DOHH2 (cell line): Measurements from ENCODE around the gene MAG.

ENCODE experiments used
- H3F3A ChIP-seq: fragments of 200-600 bp; sonication (generic), shearing (Covaris generic); 2 replicates; pipeline ENCODE4 v1.6.0; 2016; ENCODE audit warnings: antibody characterized with exemption, mild to moderate bottlenecking; ENCODE audit not compliant: control insufficient read depth, insufficient read depth
- H3K27ac ChIP-seq: fragments of 200-600 bp; sonication (generic); 2 replicates; pipeline ENCODE4 v1.5.1; 2014; ENCODE audit warnings: low read depth, mild to moderate bottlenecking, low read length, moderate library complexity
- H3K27me3 ChIP-seq: fragments of 200-600 bp; sonication (generic); 2 replicates; pipeline ENCODE4 v1.6.1; 2014; ENCODE audit warnings: mild to moderate bottlenecking, low read length, mixed read lengths; ENCODE audit not compliant: control insufficient read depth
- H3K36me3 ChIP-seq: fragments of 200-600 bp; sonication (generic); 2 replicates; pipeline ENCODE4 v1.6.1; 2014; ENCODE audit warnings: mild to moderate bottlenecking, low read length, moderate library complexity, mixed read lengths; ENCODE audit not compliant: control insufficient read depth
- H3K4me1 ChIP-seq: fragments of 200-600 bp; sonication (generic); 2 replicates; pipeline ENCODE4 v1.6.1; 2014; ENCODE audit warnings: mild to moderate bottlenecking, low read length, mixed read lengths; ENCODE audit not compliant: control insufficient read depth
- H3K4me2 ChIP-seq: fragments of 200-600 bp; sonication (generic); 2 replicates; pipeline ENCODE4 v1.6.0; 2014; ENCODE audit warnings: mild to moderate bottlenecking, low read length, moderate library complexity
- H3K4me3 ChIP-seq: fragments of 200-600 bp; sonication (generic); 2 replicates; pipeline ENCODE4 v1.5.1; 2014; ENCODE audit warnings: mild to moderate bottlenecking, low read length, mixed read lengths
- H3K79me2 ChIP-seq: fragments of 200-600 bp; sonication (generic); 2 replicates; pipeline ENCODE4 v1.6.1; 2014; ENCODE audit warnings: mild to moderate bottlenecking, low read length, mixed read lengths; ENCODE audit not compliant: control insufficient read depth
- H3K9me2 ChIP-seq: fragments of 200-600 bp; sonication (generic); replicated peaks from 2 replicates; pipeline ENCODE4 v1.6.1; 2014; ENCODE audit warnings: mild to moderate bottlenecking, low read length, mixed read lengths; ENCODE audit not compliant: control insufficient read depth
- H3K9me3 ChIP-seq: fragments of 200-600 bp; sonication (generic); 2 replicates; pipeline ENCODE4 v1.6.1; 2014; ENCODE audit warnings: antibody characterized with exemption, low read length, mixed read lengths; ENCODE audit not compliant: control insufficient read depth, insufficient read depth
- H4K20me1 ChIP-seq: fragments of 200-600 bp; sonication (generic); 2 replicates; pipeline ENCODE4 v1.6.0; 2014; ENCODE audit warnings: low read depth, mild to moderate bottlenecking, antibody characterized with exemption, low read length, moderate library complexity; ENCODE audit not compliant: control insufficient read depth, insufficient read depth
- EZH2phosphoT487 ChIP-seq: fragments of 200-600 bp; sonication (generic); IDR thresholded peaks from 2 replicates; pipeline ENCODE4 v1.6.1; 2017; ENCODE audit warnings: borderline replicate concordance, mild to moderate bottlenecking, antibody characterized with exemption, low read length, moderate library complexity, mixed read lengths
- TF ChIP-seq, protein P1 (sequence below): fragments of 200-600 bp; sonication (generic); IDR thresholded peaks from one replicate; pipeline ENCODE4 v1.5.1; 2014; ENCODE audit warnings: antibody characterized with exemption, mild to moderate bottlenecking, low read depth, low read length; ENCODE audit not compliant: poor library complexity, severe bottlenecking

Gene MAG

GRCh38 chr19:35307931-35308330, 16.0 kb downstream of the MAG start:
- Histone ChIP-seq H3K9me3 (no peaks in the 10 kb centered on the region), H4K20me1 (no peaks in the 10 kb centered on the region), H3F3A (peaks cover 8% of the 10 kb centered on the region; the same call in 1 of the 2 replicates), H3K27ac (no peak overlapping the region), H3K79me2 (no peaks in the 10 kb centered on the region), H3K9me2 (no peaks in the 10 kb centered on the region), H3K27me3 (no peaks in the 10 kb centered on the region), H3K36me3 (no peaks in the 10 kb centered on the region), H3K4me3 (peak overlapping the region; percentile 43), H3K4me1 (peaks cover 79% of the 10 kb centered on the region), H3K4me2 (peak overlapping the region; percentile 54)
- TF ChIP-seq EZH2phosphoT487: no peak
- TF ChIP-seq, protein P1, sequence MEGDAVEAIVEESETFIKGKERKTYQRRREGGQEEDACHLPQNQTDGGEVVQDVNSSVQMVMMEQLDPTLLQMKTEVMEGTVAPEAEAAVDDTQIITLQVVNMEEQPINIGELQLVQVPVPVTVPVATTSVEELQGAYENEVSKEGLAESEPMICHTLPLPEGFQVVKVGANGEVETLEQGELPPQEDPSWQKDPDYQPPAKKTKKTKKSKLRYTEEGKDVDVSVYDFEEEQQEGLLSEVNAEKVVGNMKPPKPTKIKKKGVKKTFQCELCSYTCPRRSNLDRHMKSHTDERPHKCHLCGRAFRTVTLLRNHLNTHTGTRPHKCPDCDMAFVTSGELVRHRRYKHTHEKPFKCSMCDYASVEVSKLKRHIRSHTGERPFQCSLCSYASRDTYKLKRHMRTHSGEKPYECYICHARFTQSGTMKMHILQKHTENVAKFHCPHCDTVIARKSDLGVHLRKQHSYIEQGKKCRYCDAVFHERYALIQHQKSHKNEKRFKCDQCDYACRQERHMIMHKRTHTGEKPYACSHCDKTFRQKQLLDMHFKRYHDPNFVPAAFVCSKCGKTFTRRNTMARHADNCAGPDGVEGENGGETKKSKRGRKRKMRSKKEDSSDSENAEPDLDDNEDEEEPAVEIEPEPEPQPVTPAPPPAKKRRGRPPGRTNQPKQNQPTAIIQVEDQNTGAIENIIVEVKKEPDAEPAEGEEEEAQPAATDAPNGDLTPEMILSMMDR: no peak

DNA sequence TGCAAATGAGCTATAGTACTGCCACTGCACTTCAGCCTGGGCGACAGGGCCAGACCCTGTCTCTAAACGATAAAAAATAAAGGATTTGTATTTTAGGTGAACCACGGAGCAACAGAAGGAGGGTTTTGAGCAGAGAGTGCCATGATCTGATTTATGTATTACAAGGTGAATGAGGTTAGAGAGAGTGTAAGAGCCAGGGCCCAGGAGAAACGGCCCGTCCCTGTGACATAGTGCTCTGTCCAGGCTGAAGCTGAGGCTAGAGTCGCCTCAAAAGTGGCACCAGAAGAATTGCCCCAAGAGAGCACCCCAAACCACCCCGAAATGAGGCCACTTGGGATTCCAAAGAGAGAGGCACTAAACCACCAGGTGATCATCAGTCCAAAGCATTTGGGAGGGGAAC, 16.9 kb downstream of the MAG start:
- no peaks in the 10 kb centered on the region for H3K27me3 ChIP-seq
- H3F3A ChIP-seq: peaks cover 9% of the 10 kb centered on the region; the same call in 1 of the 2 replicates
- no peaks in the 10 kb centered on the region for H3K9me3 ChIP-seq
- H4K20me1 ChIP-seq: no peaks in the 10 kb centered on the region
- peaks cover 82% of the 10 kb centered on the region for H3K4me1 ChIP-seq
- no peak overlapping the region for H3K4me3 ChIP-seq
- TF ChIP-seq, protein P1: no peak
- TF ChIP-seq EZH2phosphoT487: no peak
- no peaks in the 10 kb centered on the region for H3K36me3 ChIP-seq
- no peak overlapping the region for H3K4me2 ChIP-seq
- H3K79me2 ChIP-seq: no peaks in the 10 kb centered on the region
- no peak overlapping the region for H3K27ac ChIP-seq
- H3K9me2 ChIP-seq: no peaks in the 10 kb centered on the region

DNA sequence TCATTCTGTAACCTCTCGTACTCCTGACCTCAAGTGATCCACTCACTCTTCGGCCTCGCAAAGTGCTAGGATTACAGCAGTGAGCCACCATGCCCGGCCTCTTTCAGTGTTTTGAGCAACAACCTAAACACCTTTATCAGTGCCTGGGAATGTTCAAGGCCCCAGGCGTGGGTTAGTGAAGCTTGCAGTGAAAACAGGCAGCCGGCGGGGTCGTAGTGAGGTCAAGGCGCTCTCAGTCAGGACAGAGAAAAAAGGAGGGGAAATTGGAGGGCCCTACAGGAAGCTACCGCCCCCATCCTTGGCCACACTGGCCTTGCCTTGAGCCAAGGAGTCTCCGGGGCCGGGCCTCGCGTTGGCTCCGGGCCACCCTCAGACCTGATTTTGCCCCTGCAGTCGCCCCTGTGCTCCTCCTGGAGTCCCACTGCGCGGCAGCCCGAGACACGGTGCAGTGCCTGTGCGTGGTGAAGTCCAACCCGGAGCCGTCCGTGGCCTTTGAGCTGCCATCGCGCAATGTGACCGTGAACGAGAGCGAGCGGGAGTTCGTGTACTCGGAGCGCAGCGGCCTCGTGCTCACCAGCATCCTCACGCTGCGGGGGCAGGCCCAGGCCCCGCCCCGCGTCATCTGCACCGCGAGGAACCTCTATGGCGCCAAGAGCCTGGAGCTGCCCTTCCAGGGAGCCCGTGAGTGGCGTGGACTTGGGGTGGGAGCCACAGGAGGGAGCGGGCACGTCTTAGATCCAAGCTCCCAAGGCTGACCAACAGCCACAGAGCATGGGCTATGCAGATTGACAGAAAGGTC, 17.7 kb downstream of the MAG start:
- Histone ChIP-seq H3K27ac (no peak overlapping the region), H3K27me3 (no peaks in the 10 kb centered on the region), H3K9me2 (no peaks in the 10 kb centered on the region), H3K79me2 (no peaks in the 10 kb centered on the region), H3K4me1 (peaks cover 86% of the 10 kb centered on the region), H4K20me1 (no peaks in the 10 kb centered on the region), H3K9me3 (no peaks in the 10 kb centered on the region), H3K4me3 (no peak overlapping the region), H3K4me2 (no peak overlapping the region), H3F3A (peaks cover 9% of the 10 kb centered on the region; the same call in 1 of the 2 replicates), H3K36me3 (no peaks in the 10 kb centered on the region)
- no peak for TF ChIP-seq EZH2phosphoT487
- TF ChIP-seq, protein P1: no peak
